Activated CD8-positive, alpha-beta memory T cell treated with anti-CD3 and anti-CD28 coated beads, Interleukin-2, amount 50 U/mL, for 48 hours (primary cell): ENCODE measurements around the gene FIBCD1.

ENCODE experiments used
- DNase-seq: peaks from one replicate; pipeline ENCODE4 v3.0.0-alpha.2; 2020

The FIBCD1 gene

GRCh38 chr9:130938652-130939404 lies at the start of gene FIBCD1:
Gene FIBCD1, minus strand, starts transcription at chr9:130939247. Its CDS starts 640 bp downstream, at chr9:130938607.
- peak; percentile 66 for DNase-seq

- DNase-seq = no peak
Measured at GRCh38 chr9:130988400-130988747, 49.3 kb upstream of the FIBCD1 start.

- DNase-seq = no peak
Measured at GRCh38 chr9:130987738-130988399, 48.8 kb upstream of the FIBCD1 start.

GRCh38 chr9:130987054-130987453 lies 48.0 kb upstream of the FIBCD1 start:
- no peak for DNase-seq

GRCh38 chr9:130986356-130986965 lies 47.4 kb upstream of the FIBCD1 start:
- DNase-seq = no peak

GRCh38 chr9:130985606-130986162 lies 46.6 kb upstream of the FIBCD1 start:
- no peak for DNase-seq

GRCh38 chr9:130985029-130985428 lies 46.0 kb upstream of the FIBCD1 start:
- no peak for DNase-seq

GRCh38 chr9:130984521-130984920 lies 45.5 kb upstream of the FIBCD1 start:
- no peak for DNase-seq

- DNase-seq = no peak
Measured at GRCh38 chr9:130983970-130984369, 44.9 kb upstream of the FIBCD1 start.

- DNase-seq = no peak
Measured at GRCh38 chr9:130983359-130983670, 44.3 kb upstream of the FIBCD1 start.

- DNase-seq = no peak
Measured at GRCh38 chr9:130982636-130983358, 43.8 kb upstream of the FIBCD1 start.

- no peak for DNase-seq
Measured at GRCh38 chr9:130981756-130982137, 42.7 kb upstream of the FIBCD1 start.

- DNase-seq = no peak
Measured at GRCh38 chr9:130981002-130981755, 42.1 kb upstream of the FIBCD1 start.

- no peak for DNase-seq
Measured at GRCh38 chr9:130980526-130980925, 41.5 kb upstream of the FIBCD1 start.

GRCh38 chr9:130979591-130980385 lies 40.7 kb upstream of the FIBCD1 start:
- no peak for DNase-seq

- no peak for DNase-seq
Measured at GRCh38 chr9:130977811-130978221, 38.8 kb upstream of the FIBCD1 start.

GRCh38 chr9:130975932-130976841 lies 37.1 kb upstream of the FIBCD1 start:
- no peak for DNase-seq

GRCh38 chr9:130975156-130975555 lies 36.1 kb upstream of the FIBCD1 start:
- no peak for DNase-seq

GRCh38 chr9:130974697-130975096 lies 35.6 kb upstream of the FIBCD1 start:
- no peak for DNase-seq

GRCh38 chr9:130973686-130974281 lies 34.7 kb upstream of the FIBCD1 start:
- no peak for DNase-seq
